Measurements from ENCODE around the gene DIDO1. TPM values are rescaled to one million over a fixed set of nuclear protein-coding genes. Genes with fewer than 3 reads are reported as not detected.
A peak's percentile ranks its signal among the peaks of the same experiment; 100 is the strongest.

DIDO1 gene
- total and polyA plus RNA-seq, 12 donors = 19.0 to 51.3 (median 37.3) TPM

- WGBS, 4 donors = 80 to 91% (median 87%) methylated on average over 16 of the region's 16 CpGs
- DNase-seq = no peak
- H3K27ac ChIP-seq = no peak overlapping the region
- no peak for TF ChIP-seq POLR2A (IDR thresholded peaks at IDR 0.05)
- no peak for TF ChIP-seq CTCF (IDR thresholded peaks at IDR 0.05)
- H3K4me1 ChIP-seq (replicated peaks in 1 of 2) = no peaks in the 10 kb centered on the region
- no peaks in the 10 kb centered on the region for H3K9me3 ChIP-seq (replicated peaks in 1 of 3)
- H3K27me3 ChIP-seq = no peaks in the 10 kb centered on the region
- H3K4me3 ChIP-seq = no peak overlapping the region
- intact Hi-C loops (cut with DNase I) = no loop called here
- no peaks in the 10 kb centered on the region for H3K36me3 ChIP-seq (replicated peaks in 1 of 2)
Measured at GRCh38 chr20:62841705-62842212, 84.5 kb downstream of the DIDO1 start.

GRCh38 chr20:62840244-62841197, 85.8 kb downstream of the DIDO1 start:
- 72 to 78% (median 76%) methylated on average over 33 to 45 of the region's 45 CpGs for WGBS, 4 donors
- no peak overlapping the region for H3K27ac ChIP-seq
- H3K4me1 ChIP-seq (replicated peaks in 1 of 2) = no peaks in the 10 kb centered on the region
- H3K4me3 ChIP-seq = no peak overlapping the region
- DNase-seq = no peak
- H3K9me3 ChIP-seq (replicated peaks in 1 of 3) = no peaks in the 10 kb centered on the region
- intact Hi-C loops (cut with DNase I) = no loop called here
- TF ChIP-seq POLR2A (IDR thresholded peaks at IDR 0.05) = no peak
- TF ChIP-seq CTCF (IDR thresholded peaks at IDR 0.05) = no peak
- H3K27me3 ChIP-seq = no peaks in the 10 kb centered on the region
- H3K36me3 ChIP-seq (replicated peaks in 1 of 2) = no peaks in the 10 kb centered on the region

DNA sequence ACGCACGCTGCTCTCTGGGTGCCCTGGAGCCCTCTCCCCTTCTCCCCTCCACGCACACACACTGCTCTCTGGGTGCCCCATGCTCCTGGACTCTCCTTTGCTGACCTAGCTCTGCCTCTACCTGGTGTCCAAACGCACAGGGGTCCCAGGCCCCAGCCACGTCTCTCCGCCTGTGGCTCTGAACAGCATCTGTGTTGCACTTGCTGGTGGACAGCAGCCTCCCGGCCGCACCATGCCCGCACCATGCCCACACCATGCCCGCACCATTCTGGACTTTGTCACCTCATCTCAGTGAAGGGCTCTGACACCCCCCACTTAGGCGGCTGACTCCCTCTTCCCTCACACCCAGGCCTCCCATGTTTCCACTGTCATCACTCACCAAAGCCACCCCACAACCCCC, 86.5 kb downstream of the DIDO1 start:
- 84 to 90% (median 85%) methylated on average over 11 of the region's 11 CpGs for WGBS, 4 donors
- intact Hi-C loops (cut with DNase I) = no loop called here
- H3K27ac ChIP-seq = no peak overlapping the region
- H3K4me1 ChIP-seq (replicated peaks in 1 of 2) = no peaks in the 10 kb centered on the region
- TF ChIP-seq POLR2A (IDR thresholded peaks at IDR 0.05) (no peak), CTCF (IDR thresholded peaks at IDR 0.05) (no peak)
- no peaks in the 10 kb centered on the region for H3K9me3 ChIP-seq (replicated peaks in 1 of 3)
- H3K4me3 ChIP-seq = no peak overlapping the region
- no peaks in the 10 kb centered on the region for H3K36me3 ChIP-seq (replicated peaks in 1 of 2)
- no peaks in the 10 kb centered on the region for H3K27me3 ChIP-seq
- peak in 1 of 7 donors; percentile 7 for DNase-seq

- Histone ChIP-seq H3K27ac (no peak overlapping the region), H3K4me3 (no peak overlapping the region), H3K9me3 (replicated peaks in 1 of 3) (no peaks in the 10 kb centered on the region), H3K27me3 (no peaks in the 10 kb centered on the region), H3K4me1 (replicated peaks in 1 of 2) (no peaks in the 10 kb centered on the region), H3K36me3 (replicated peaks in 1 of 2) (no peaks in the 10 kb centered on the region)
- no peak for TF ChIP-seq CTCF (IDR thresholded peaks at IDR 0.05)
- TF ChIP-seq POLR2A (IDR thresholded peaks at IDR 0.05) = no peak
- DNase-seq = no peak
- 88 to 93% (median 90%) methylated on average over 8 of the region's 8 CpGs for WGBS, 4 donors
- intact Hi-C loops (cut with DNase I) = no loop called here
Measured at GRCh38 chr20:62839261-62839660, 87.0 kb downstream of the DIDO1 start.
